Mesenchymal stem cell (in vitro differentiated cells and primary cell): Measurements from ENCODE around the gene SF3B5.
"Not testable (repeated sequence)": the region's sequence is repeated elsewhere in the genome, so short reads cannot be mapped to it uniquely, and the experiment has no call there.

ENCODE experiments used
- DNase-seq: peaks from one replicate; pipeline ENCODE4 v3.0.0-alpha.2; 2013
- H2AFZ ChIP-seq: one replicate; pipeline ENCODE4 v1.6.1; 2013; ENCODE audit warnings: low read depth, mild to moderate bottlenecking, control low read depth, inconsistent platforms, low read length, moderate library complexity
- H2AK5ac ChIP-seq: 2 replicates; pipeline ENCODE4 v1.6.1; 2013; ENCODE audit warnings: low read length, moderate library complexity, mild to moderate bottlenecking, inconsistent platforms; ENCODE audit not compliant: severe bottlenecking
- H2BK120ac ChIP-seq: one replicate; pipeline ENCODE4 v1.6.1; 2013; ENCODE audit warnings: low read depth, mild to moderate bottlenecking, inconsistent platforms, low read length, moderate library complexity
- H2BK12ac ChIP-seq, 2 experiments: one replicate each; pipeline ENCODE4 v1.6.1; 2013; ENCODE audit warnings: inconsistent platforms in 2 of 2, low read length in 2 of 2, mild to moderate bottlenecking in 2 of 2, moderate library complexity in 2 of 2, control low read depth in 1 of 2
- H2BK15ac ChIP-seq: one replicate; pipeline ENCODE4 v1.6.1; 2013; ENCODE audit warnings: mild to moderate bottlenecking, low read depth, inconsistent platforms; ENCODE audit not compliant: poor library complexity, severe bottlenecking
- H2BK5ac ChIP-seq: 2 replicates; pipeline ENCODE4 v1.6.1; 2013; ENCODE audit warnings: low read depth, mild to moderate bottlenecking, low read length, control low read depth, inconsistent platforms; ENCODE audit not compliant: poor library complexity, severe bottlenecking
- H3K14ac ChIP-seq, 2 experiments: one replicate each; pipeline ENCODE4 v1.6.1; 2013; ENCODE audit warnings: inconsistent platforms in 2 of 2, low read length in 2 of 2, control low read depth in 1 of 2, mild to moderate bottlenecking in 1 of 2, moderate library complexity in 1 of 2
- H3K18ac ChIP-seq, 2 experiments: one replicate each; pipeline ENCODE4 v1.6.1; 2013; ENCODE audit warnings: inconsistent platforms in 2 of 2, low read length in 2 of 2, control low read depth in 1 of 2, low read depth in 1 of 2, mild to moderate bottlenecking in 1 of 2
- H3K23ac ChIP-seq, 2 experiments: one replicate each; pipeline ENCODE4 v1.6.1; 2013; ENCODE audit warnings: inconsistent platforms in 2 of 2, low read length in 2 of 2, mild to moderate bottlenecking in 2 of 2, moderate library complexity in 2 of 2, control low read depth in 1 of 2
- H3K27ac ChIP-seq: 2 replicates; pipeline ENCODE4 v1.5.1; 2013; ENCODE audit warnings: mild to moderate bottlenecking, moderate library complexity, low read length, control low read depth, inconsistent platforms; ENCODE audit not compliant: poor library complexity, severe bottlenecking
- H3K27me3 ChIP-seq, 2 experiments: 2 replicates each; pipeline versions ENCODE4 v1.6.1 to v1.7.0; 2013; ENCODE audit warnings: low read length in 2 of 2, mild to moderate bottlenecking in 2 of 2, moderate library complexity in 2 of 2, control low read depth in 1 of 2, inconsistent platforms in 1 of 2; ENCODE audit not compliant: control insufficient read depth in 1 of 2, insufficient read depth in 1 of 2
- H3K36me3 ChIP-seq, 2 experiments: 2 replicates each; pipeline versions ENCODE4 v1.6.1 to v1.7.0; 2013; ENCODE audit warnings: low read length in 2 of 2, control low read depth in 1 of 2, inconsistent platforms in 1 of 2, low read depth in 1 of 2, mild to moderate bottlenecking in 1 of 2; ENCODE audit not compliant: insufficient read depth in 2 of 2, control insufficient read depth in 1 of 2
- H3K4ac ChIP-seq, 2 experiments: one replicate each; pipeline ENCODE4 v1.6.1; 2013; ENCODE audit warnings: inconsistent platforms in 2 of 2, low read length in 2 of 2, mild to moderate bottlenecking in 2 of 2, moderate library complexity in 2 of 2, control low read depth in 1 of 2, low read depth in 1 of 2
- H3K4me1 ChIP-seq: 2 replicates; pipeline ENCODE4 v1.6.1; 2013; ENCODE audit warnings: low read depth, low read length, control low read depth; ENCODE audit not compliant: control insufficient read depth, insufficient read depth
- H3K4me2 ChIP-seq: 2 replicates; pipeline ENCODE4 v1.6.1; 2013; ENCODE audit warnings: low read length, mild to moderate bottlenecking, inconsistent platforms; ENCODE audit not compliant: poor library complexity, severe bottlenecking
- H3K4me3 ChIP-seq, 2 experiments: 2 replicates each; pipeline versions ENCODE4 v1.5.1 to v1.7.0; 2013; ENCODE audit warnings: low read length in 2 of 2, mild to moderate bottlenecking in 2 of 2, control low read depth in 1 of 2, low read depth in 1 of 2; ENCODE audit not compliant: insufficient read depth in 1 of 2
- H3K79me1 ChIP-seq: replicated peaks from 2 replicates; pipeline ENCODE4 v1.6.1; 2013; ENCODE audit warnings: mild to moderate bottlenecking, control low read depth, low read length, inconsistent platforms; ENCODE audit not compliant: poor library complexity, severe bottlenecking
- H3K9ac ChIP-seq: 2 replicates; pipeline ENCODE4 v1.7.0; 2013; ENCODE audit warnings: mild to moderate bottlenecking, low read length, moderate library complexity
- H3K9me3 ChIP-seq: 2 replicates; pipeline ENCODE4 v1.7.0; 2013; ENCODE audit warnings: mild to moderate bottlenecking, low read length; ENCODE audit not compliant: control insufficient read depth
- H4K8ac ChIP-seq: one replicate; pipeline ENCODE4 v1.6.1; 2013; ENCODE audit warnings: inconsistent platforms, mild to moderate bottlenecking, low read length, moderate library complexity
- H4K91ac ChIP-seq: one replicate; pipeline ENCODE4 v1.6.1; 2013; ENCODE audit warnings: mild to moderate bottlenecking, low read length, inconsistent platforms
- WGBS: methylation state at CpG from one replicate; pipeline ENCODE4 v1.1.7; 2013; ENCODE audit warnings: mixed read lengths; 5-methylcytosine and 5-hydroxymethylcytosine counted together

Gene SF3B5

GRCh38 chr6:144086959-144087358, 8.4 kb downstream of the SF3B5 start:
- H2BK120ac ChIP-seq = no peak overlapping the region
- H3K27ac ChIP-seq = no peak overlapping the region
- 100% methylated on average over 1 of the region's 3 CpGs for WGBS
- no peak overlapping the region for H3K23ac ChIP-seq
- H2BK12ac ChIP-seq = no peak overlapping the region
- no peaks in the 10 kb centered on the region for H3K4me1 ChIP-seq
- no peaks in the 10 kb centered on the region for H3K9me3 ChIP-seq
- no peak overlapping the region for H2AFZ ChIP-seq
- no peaks in the 10 kb centered on the region for H3K79me1 ChIP-seq
- no peak for DNase-seq
- H3K27me3 ChIP-seq = no peaks in the 10 kb centered on the region
- H3K14ac ChIP-seq = no peak overlapping the region
- H3K4me2 ChIP-seq = no peak overlapping the region
- no peak overlapping the region for H3K18ac ChIP-seq
- H4K91ac ChIP-seq = no peak overlapping the region
- H3K4me3 ChIP-seq = no peak overlapping the region
- H2AK5ac ChIP-seq = no peak overlapping the region
- H3K36me3 ChIP-seq = peaks cover 3 to 12% of the 10 kb centered on the region in 2 experiments
- no peak overlapping the region for H4K8ac ChIP-seq
- H3K9ac ChIP-seq = no peak overlapping the region
- no peak overlapping the region for H2BK15ac ChIP-seq
- no peak overlapping the region for H2BK5ac ChIP-seq
- no peak overlapping the region for H3K4ac ChIP-seq

DNA sequence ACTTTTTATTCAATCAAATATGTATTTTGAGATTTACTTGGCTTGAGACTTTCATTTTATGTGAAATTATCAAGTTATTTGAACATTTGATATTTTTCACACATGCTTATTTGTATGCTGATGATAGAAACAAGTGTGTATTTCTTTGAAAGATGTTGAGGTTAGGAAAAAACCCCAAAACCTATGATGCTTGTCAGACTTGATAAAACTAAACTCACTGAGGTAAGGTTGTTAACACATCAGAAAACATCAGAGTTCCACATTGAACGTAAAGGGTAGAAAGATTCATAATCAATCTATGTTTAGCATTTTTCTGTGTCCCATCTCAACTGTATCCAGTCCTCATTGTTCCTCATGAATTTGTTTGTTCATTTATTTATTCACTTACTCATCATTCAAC, 12.2 kb downstream of the SF3B5 start:
- Histone ChIP-seq H3K4me3 (no peak overlapping the region), H2BK12ac (no peak overlapping the region), H2BK120ac (no peak overlapping the region), H3K9me3 (no peaks in the 10 kb centered on the region), H3K4ac (no peak overlapping the region), H2BK15ac (no peak overlapping the region), H2AFZ (no peak overlapping the region), H3K27ac (no peak overlapping the region), H2BK5ac (no peak overlapping the region), H3K18ac (no peak overlapping the region), H3K14ac (no peak overlapping the region), H3K23ac (no peak overlapping the region), H3K9ac (no peak overlapping the region), H4K91ac (no peak overlapping the region), H3K36me3 (peaks cover 3 to 12% of the 10 kb centered on the region in 2 experiments), H4K8ac (no peak overlapping the region), H3K4me1 (no peaks in the 10 kb centered on the region), H3K27me3 (no peaks in the 10 kb centered on the region), H3K79me1 (no peaks in the 10 kb centered on the region), H2AK5ac (no peak overlapping the region), H3K4me2 (no peak overlapping the region)
- no peak for DNase-seq
- 95% methylated on average over 1 of the region's 1 CpG for WGBS

DNA sequence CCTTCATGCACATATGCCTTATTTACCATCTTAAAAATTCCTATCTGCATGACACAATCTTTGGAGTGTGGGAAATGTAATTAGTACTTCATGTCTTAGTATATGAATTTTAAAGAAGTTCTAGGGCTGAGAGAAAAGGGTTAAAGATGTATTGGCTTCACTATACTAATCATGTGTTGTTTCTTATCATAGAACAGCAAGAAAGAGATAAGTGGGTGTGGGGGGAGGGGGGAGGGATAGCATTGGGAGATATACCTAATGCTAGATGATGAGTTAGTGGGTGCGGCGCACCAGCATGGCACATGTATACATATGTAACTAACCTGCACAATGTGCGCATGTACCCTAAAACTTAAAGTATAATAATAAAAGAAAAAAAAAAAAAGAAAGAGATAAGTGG, 13.0 kb downstream of the SF3B5 start:
- not testable (repeated sequence) for H2BK5ac ChIP-seq, H3K18ac ChIP-seq
- no CpG with 5 or more reads among the region's 3 CpGs for WGBS

DNA sequence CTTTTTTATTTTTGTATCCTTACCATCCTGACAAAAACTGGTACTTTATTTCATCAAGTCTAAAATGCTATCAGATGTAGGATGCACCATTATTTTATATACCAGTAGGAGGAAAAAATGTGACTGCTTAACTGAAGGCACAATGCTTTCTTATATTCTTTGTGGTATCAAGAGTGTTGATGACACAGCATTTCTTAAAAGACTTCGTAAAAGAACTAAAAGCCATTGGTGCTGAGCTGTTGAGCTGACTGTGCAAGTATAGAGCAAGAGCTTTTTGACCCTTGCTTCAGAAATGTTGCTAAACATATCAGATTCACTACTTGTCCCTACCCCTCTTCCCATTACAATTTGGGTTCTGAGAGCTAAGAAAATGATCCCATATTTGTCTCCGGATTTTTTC, 17.5 kb downstream of the SF3B5 start:
- Histone ChIP-seq H3K23ac (no peak overlapping the region), H2BK15ac (no peak overlapping the region), H2BK120ac (no peak overlapping the region), H2BK12ac (no peak overlapping the region), H3K4ac (no peak overlapping the region), H2AFZ (no peak overlapping the region), H3K27ac (no peak overlapping the region), H3K27me3 (no peaks in the 10 kb centered on the region), H3K18ac (no peak overlapping the region), H4K91ac (no peak overlapping the region), H3K36me3 (no peaks in the 10 kb centered on the region), H3K9ac (no peak overlapping the region), H2AK5ac (no peak overlapping the region), H3K79me1 (no peaks in the 10 kb centered on the region), H3K9me3 (no peaks in the 10 kb centered on the region), H4K8ac (no peak overlapping the region), H3K4me3 (no peak overlapping the region), H2BK5ac (no peak overlapping the region), H3K4me1 (no peaks in the 10 kb centered on the region), H3K14ac (no peak overlapping the region), H3K4me2 (no peak overlapping the region)
- DNase-seq = no peak
- 82% methylated on average over 2 of the region's 2 CpGs for WGBS

More for the DNA sequence above, 13.0 kb downstream of the SF3B5 start:
- H3K23ac ChIP-seq, H2AK5ac ChIP-seq, H3K4me2 ChIP-seq, H3K4ac ChIP-seq, H3K79me1 ChIP-seq, H2BK120ac ChIP-seq, H3K14ac ChIP-seq, H3K9ac ChIP-seq, H2BK15ac ChIP-seq, H2BK12ac ChIP-seq, DNase-seq, H3K27me3 ChIP-seq, H4K91ac ChIP-seq, H3K36me3 ChIP-seq, H3K4me1 ChIP-seq, H4K8ac ChIP-seq, H3K4me3 ChIP-seq, H2AFZ ChIP-seq, H3K27ac ChIP-seq, H3K9me3 ChIP-seq: not testable (repeated sequence)
